Measurements from ENCODE around the gene SIRT6.

SIRT6 gene

GRCh38 chr19:4217429-4218264 is 35.3 kb upstream of the SIRT6 start:
- TF ChIP-seq CTCF (IDR thresholded peaks at IDR 0.05) = no peak

- TF ChIP-seq CTCF (IDR thresholded peaks at IDR 0.05) = no peak
Observed at GRCh38 chr19:4216846-4217245, 34.5 kb upstream of the SIRT6 start.

GRCh38 chr19:4215807-4216206 is 33.4 kb upstream of the SIRT6 start:
- TF ChIP-seq CTCF (IDR thresholded peaks at IDR 0.05) = no peak

GRCh38 chr19:4213116-4213515 is 30.8 kb upstream of the SIRT6 start:
- no peak for TF ChIP-seq CTCF (IDR thresholded peaks at IDR 0.05)

GRCh38 chr19:4210166-4210731 is 27.9 kb upstream of the SIRT6 start:
- TF ChIP-seq CTCF (IDR thresholded peaks at IDR 0.05) = no peak

- TF ChIP-seq CTCF (IDR thresholded peaks at IDR 0.05) = no peak; the same call in 1 of the 2 replicates
Observed at GRCh38 chr19:4208385-4209094, 26.2 kb upstream of the SIRT6 start.

- TF ChIP-seq CTCF (IDR thresholded peaks at IDR 0.05) = no peak
Observed at GRCh38 chr19:4206818-4207484, 24.6 kb upstream of the SIRT6 start.
